ENCODE measurements around the gene SLCO3A1. TPM values are rescaled to one million over a fixed set of nuclear protein-coding genes. Genes with fewer than 3 reads are reported as not detected.

The SLCO3A1 gene
- total and polyA plus RNA-seq, 2 donors (not counting 1 experiment from before 2014, with no cell fraction given) = 8.1 to 16.8 TPM

DNA sequence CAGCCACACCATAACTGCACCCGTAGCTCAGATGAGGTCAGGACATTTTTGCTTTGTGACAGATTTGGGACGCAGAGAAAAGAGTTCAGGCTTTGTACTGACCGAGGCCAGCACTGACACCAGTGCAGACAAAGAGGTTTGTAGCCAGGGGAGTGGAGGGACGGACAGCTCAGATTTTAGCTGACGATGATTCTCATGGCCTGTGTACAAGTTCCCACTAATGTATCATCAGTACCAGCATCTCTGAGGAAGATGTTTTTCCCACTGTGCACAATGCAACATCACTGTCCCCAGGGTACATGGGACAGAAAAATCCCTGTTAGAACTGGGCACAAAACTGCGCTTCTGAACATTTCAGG, 112.7 kb downstream of the SLCO3A1 start:
- Histone ChIP-seq H4K20me1 (ENCODE audit: control insufficient read depth, extremely low read depth, insufficient read depth, low read length) (no peaks in the 10 kb centered on the region), H3K9me3 (ENCODE audit: control insufficient read depth, insufficient read depth, low read depth, low read length) (no peaks in the 10 kb centered on the region), H3K4me2 (ENCODE audit: extremely low read depth, insufficient read depth, low read length) (no peak overlapping the region), H3K9ac (ENCODE audit: insufficient read depth, low read length) (no peak overlapping the region), H3K36me3 (ENCODE audit: control insufficient read depth, insufficient read depth, low read length) (no peaks in the 10 kb centered on the region), H3K4me1 (ENCODE audit: control insufficient read depth, extremely low read depth, insufficient read depth, low read length) (peaks cover 6% of the 10 kb centered on the region), H2AFZ (ENCODE audit: low read length) (no peak overlapping the region), H3K79me2 (ENCODE audit: control insufficient read depth, insufficient read depth, low read length) (peaks cover 2% of the 10 kb centered on the region), H3K27me3 (ENCODE audit: control insufficient read depth, insufficient read depth, low read length) (no peaks in the 10 kb centered on the region), H3K27ac (ENCODE audit: insufficient read depth, low read length) (no peak overlapping the region), H3K4me3 (replicated peaks in 1 of 4; ENCODE audit: control extremely low read depth in 1 of 4, insufficient read depth in 1 of 4, low read depth in 3 of 4, low read length in 4 of 4) (no peak overlapping the region)
- no peak for TF ChIP-seq CTCF (conservative IDR thresholded peaks at IDR 0.05 in 1 of 2, IDR thresholded peaks at IDR 0.05 in 1 of 2; ENCODE audit: low read depth in 1 of 2, low read length in 2 of 2)
- TF ChIP-seq EZH2 (IDR thresholded peaks at IDR 0.05; ENCODE audit: low read length, missing control alignments) = no peak
- DNase-seq (ENCODE audit: low read depth in 2 of 2) = no peak

- H3K9me3 ChIP-seq (ENCODE audit: control insufficient read depth, insufficient read depth, low read depth, low read length) = no peaks in the 10 kb centered on the region
- no peak overlapping the region for H2AFZ ChIP-seq (ENCODE audit: low read length)
- H3K27ac ChIP-seq (ENCODE audit: insufficient read depth, low read length) = no peak overlapping the region
- no peaks in the 10 kb centered on the region for H4K20me1 ChIP-seq (ENCODE audit: control insufficient read depth, extremely low read depth, insufficient read depth, low read length)
- H3K9ac ChIP-seq (ENCODE audit: insufficient read depth, low read length) = no peak overlapping the region
- no peaks in the 10 kb centered on the region for H3K36me3 ChIP-seq (ENCODE audit: control insufficient read depth, insufficient read depth, low read length)
- peaks cover 6% of the 10 kb centered on the region for H3K4me1 ChIP-seq (ENCODE audit: control insufficient read depth, extremely low read depth, insufficient read depth, low read length)
- no peak overlapping the region for H3K4me2 ChIP-seq (ENCODE audit: extremely low read depth, insufficient read depth, low read length)
- H3K4me3 ChIP-seq (replicated peaks in 1 of 4; ENCODE audit: control extremely low read depth in 1 of 4, insufficient read depth in 1 of 4, low read depth in 3 of 4, low read length in 4 of 4) = no peak overlapping the region
- peak in 1 of 2 donors; percentile 56 for DNase-seq (ENCODE audit: low read depth in 2 of 2)
- H3K27me3 ChIP-seq (ENCODE audit: control insufficient read depth, insufficient read depth, low read length) = no peaks in the 10 kb centered on the region
- TF ChIP-seq CTCF (conservative IDR thresholded peaks at IDR 0.05 in 1 of 2, IDR thresholded peaks at IDR 0.05 in 1 of 2; ENCODE audit: low read depth in 1 of 2, low read length in 2 of 2) (no peak), EZH2 (IDR thresholded peaks at IDR 0.05; ENCODE audit: low read length, missing control alignments) (no peak)
- H3K79me2 ChIP-seq (ENCODE audit: control insufficient read depth, insufficient read depth, low read length) = peaks cover 2% of the 10 kb centered on the region
Observed at GRCh38 chr15:91967935-91968606, 114.6 kb downstream of the SLCO3A1 start.

DNA sequence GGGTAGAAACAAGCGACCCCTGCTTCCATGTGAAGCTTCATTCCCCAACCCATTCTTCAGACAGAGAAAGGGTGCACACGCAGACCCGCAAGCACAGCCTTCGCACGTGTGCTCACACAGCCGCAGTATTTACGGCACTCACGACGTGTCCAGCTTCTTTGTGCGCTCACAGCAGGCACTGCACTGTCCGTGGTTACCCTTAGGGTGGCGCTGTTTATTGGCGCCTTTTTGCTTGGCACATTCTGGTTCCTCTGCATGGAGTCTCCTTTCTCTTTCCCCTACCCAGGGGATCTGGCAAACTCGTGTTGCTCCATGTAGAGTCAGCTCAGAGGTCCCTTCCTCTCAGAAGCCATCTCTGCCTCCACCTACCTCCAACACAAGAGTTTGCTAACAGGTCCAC, 115.1 kb downstream of the SLCO3A1 start:
- Histone ChIP-seq H3K9me3 (ENCODE audit: control insufficient read depth, insufficient read depth, low read depth, low read length) (no peaks in the 10 kb centered on the region), H3K9ac (ENCODE audit: insufficient read depth, low read length) (no peak overlapping the region), H4K20me1 (ENCODE audit: control insufficient read depth, extremely low read depth, insufficient read depth, low read length) (no peaks in the 10 kb centered on the region), H3K4me2 (ENCODE audit: extremely low read depth, insufficient read depth, low read length) (no peak overlapping the region), H3K4me1 (ENCODE audit: control insufficient read depth, extremely low read depth, insufficient read depth, low read length) (peaks cover 6% of the 10 kb centered on the region), H3K36me3 (ENCODE audit: control insufficient read depth, insufficient read depth, low read length) (no peaks in the 10 kb centered on the region), H3K79me2 (ENCODE audit: control insufficient read depth, insufficient read depth, low read length) (peaks cover 2% of the 10 kb centered on the region), H2AFZ (ENCODE audit: low read length) (no peak overlapping the region), H3K4me3 (replicated peaks in 1 of 4; ENCODE audit: control extremely low read depth in 1 of 4, insufficient read depth in 1 of 4, low read depth in 3 of 4, low read length in 4 of 4) (no peak overlapping the region), H3K27ac (ENCODE audit: insufficient read depth, low read length) (no peak overlapping the region), H3K27me3 (ENCODE audit: control insufficient read depth, insufficient read depth, low read length) (no peaks in the 10 kb centered on the region)
- no peak for TF ChIP-seq EZH2 (IDR thresholded peaks at IDR 0.05; ENCODE audit: low read length, missing control alignments)
- TF ChIP-seq CTCF (conservative IDR thresholded peaks at IDR 0.05 in 1 of 2, IDR thresholded peaks at IDR 0.05 in 1 of 2; ENCODE audit: low read depth in 1 of 2, low read length in 2 of 2) = no peak
- DNase-seq (ENCODE audit: low read depth in 2 of 2) = no peak
